NCI-H345 treated with DMSO at 0.1 percent for 48 hours (cell line): ENCODE data around the gene PAGR1.
"Not testable (repeated sequence)": the region's sequence is repeated elsewhere in the genome, so short reads cannot be mapped to it uniquely, and the experiment has no call there.

Source experiments
- DNase-seq: peaks from one replicate; lab custom pipeline; 2025; ENCODE audit not compliant: unreplicated experiment; lab: John Stamatoyannopoulos, UW

PAGR1 gene

GRCh38 chr16:29862383-29862883 lies 46.5 kb downstream of the PAGR1 start:
- no peak for DNase-seq

DNA sequence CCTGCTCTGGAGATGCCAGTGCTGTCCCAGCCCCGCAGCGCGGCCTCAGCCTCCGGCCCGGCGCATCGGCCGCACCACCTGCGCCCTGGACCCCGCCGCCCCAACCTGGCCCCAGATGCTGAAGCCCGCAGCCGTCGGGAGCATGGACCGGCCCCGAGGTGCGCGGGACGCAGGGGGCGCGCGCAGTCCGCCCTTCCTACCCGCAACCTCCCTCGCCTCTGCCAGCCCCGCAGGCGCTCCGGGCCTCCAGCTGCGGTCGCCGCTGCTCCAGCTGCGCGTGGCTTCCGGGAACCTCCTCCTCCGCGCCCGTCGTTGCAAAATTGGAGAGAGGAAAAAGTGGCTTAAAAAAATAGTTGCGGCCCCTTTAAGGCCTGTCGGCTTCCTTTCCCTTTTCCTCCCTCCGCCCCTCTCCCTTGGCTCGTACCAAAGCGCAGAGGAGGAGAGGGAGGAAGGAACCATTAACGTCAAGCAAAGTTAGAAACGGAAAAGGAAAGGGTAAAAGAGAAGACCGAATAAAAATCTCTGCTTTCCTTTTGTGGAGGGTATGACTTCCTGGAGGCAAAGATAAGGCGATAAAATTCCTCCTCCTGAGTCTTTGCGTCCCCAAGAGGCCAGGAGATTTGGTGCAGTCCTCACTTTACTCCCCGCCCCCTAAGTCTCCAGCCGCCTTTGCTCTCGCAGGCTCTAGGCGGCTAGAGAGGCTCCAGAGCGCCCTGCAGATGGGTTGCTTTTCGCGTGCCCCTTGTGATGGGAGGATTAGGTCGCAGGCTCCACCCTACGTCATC lies 47.1 kb downstream of the PAGR1 start, which contains the start of gene CDIPT:
TSS of gene CDIPT (minus strand) at position 343 of the 785 bp plus-strand sequence. CDS start 369 bp downstream, outside the sequence.
- DNase-seq: peak; percentile 96

GRCh38 chr16:29863669-29863984 lies 47.7 kb downstream of the PAGR1 start:
- DNase-seq: no peak

DNA sequence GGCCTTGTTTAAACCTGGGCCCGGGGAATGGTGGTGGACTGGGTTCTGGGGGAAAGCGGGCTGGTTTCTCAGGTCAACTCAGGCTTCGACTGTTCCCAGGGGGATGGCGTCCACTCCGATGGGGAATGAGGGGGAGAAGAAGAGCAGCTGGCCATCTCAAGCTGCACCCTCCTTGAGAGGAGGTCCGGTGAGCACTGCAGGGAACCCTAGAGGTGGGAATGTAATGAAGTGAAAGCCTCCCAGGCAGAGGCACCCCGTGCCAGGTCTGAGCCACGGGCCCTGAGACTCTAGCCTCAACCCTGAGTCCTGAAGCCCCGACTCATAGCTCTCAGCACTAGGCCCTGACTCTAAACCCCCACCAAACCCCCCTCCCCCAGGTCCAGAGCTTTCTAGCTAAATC lies 48.3 kb downstream of the PAGR1 start:
- no peak for DNase-seq

DNA sequence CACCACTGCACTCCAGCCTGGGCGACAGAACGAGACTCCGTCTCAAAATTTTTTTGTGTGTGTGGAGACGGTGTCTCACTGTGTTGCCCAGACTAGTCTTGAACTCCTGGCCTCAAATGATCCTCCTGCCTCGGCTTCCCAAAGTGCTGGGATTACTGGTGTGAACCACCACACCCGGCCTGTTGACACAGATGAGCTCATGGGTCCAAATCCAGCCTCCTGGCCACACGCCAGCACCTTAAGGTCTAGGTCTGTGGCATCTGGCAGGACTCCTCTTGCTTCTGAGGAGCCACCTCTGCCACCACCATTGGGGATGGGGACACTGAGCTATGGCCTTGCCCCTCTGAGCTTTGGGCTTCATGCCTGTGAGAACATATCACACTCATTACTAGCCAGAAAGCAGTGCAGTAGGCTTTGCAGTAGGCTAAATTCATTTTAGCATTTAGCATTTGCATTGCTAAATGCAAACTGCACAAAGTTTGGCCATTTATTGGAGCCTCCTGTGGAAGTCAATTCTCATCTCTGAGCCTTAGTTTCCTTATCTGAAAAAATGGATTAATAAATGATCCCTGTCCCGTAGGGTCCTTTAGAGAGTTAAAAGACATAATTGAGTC lies 52.6 kb downstream of the PAGR1 start:
- DNase-seq: no peak

- DNase-seq: not testable (repeated sequence)
Observed at GRCh38 chr16:29869067-29869466, 53.1 kb downstream of the PAGR1 start.
